Muscle layer of colon (tissue), 2 donors: ENCODE results near the gene SNCAIP.
"Not testable (repeated sequence)": the region's sequence is repeated elsewhere in the genome, so short reads cannot be mapped to it uniquely, and the experiment has no call there.

Source experiments
- H3K27ac ChIP-seq: one replicate; pipeline ENCODE4 v1.7.0; 2013; ENCODE audit warnings: low read depth, mild to moderate bottlenecking, low read length, moderate library complexity
- H3K27me3 ChIP-seq, 2 donors: one replicate each; pipeline ENCODE4 v1.7.0; 2013; ENCODE audit warnings: low read length in 2 of 2, mild to moderate bottlenecking in 2 of 2; ENCODE audit not compliant: insufficient read depth in 2 of 2, control insufficient read depth in 1 of 2
- H3K36me3 ChIP-seq: one replicate; pipeline ENCODE4 v1.7.0; 2013; ENCODE audit warnings: mild to moderate bottlenecking, low read length; ENCODE audit not compliant: insufficient read depth
- H3K4me1 ChIP-seq: one replicate; pipeline ENCODE4 v1.7.0; 2013; ENCODE audit warnings: mild to moderate bottlenecking, low read length; ENCODE audit not compliant: insufficient read depth
- H3K4me3 ChIP-seq, 2 donors: one replicate each; pipeline ENCODE4 v1.7.0; 2013; ENCODE audit warnings: low read length in 2 of 2, low read depth in 1 of 2, mild to moderate bottlenecking in 1 of 2, moderate library complexity in 1 of 2
- H3K9ac ChIP-seq: one replicate; pipeline ENCODE4 v1.7.0; 2013; ENCODE audit warnings: low read length
- H3K9me3 ChIP-seq: one replicate; pipeline ENCODE4 v1.7.0; 2013; ENCODE audit warnings: mild to moderate bottlenecking, low read length
- donor health status: abdominal sarcoma.
- donor health status: Adenocarcinoma of cecum.

SNCAIP gene

GRCh38 chr5:122471752-122472061, 159.7 kb downstream of the SNCAIP start:
- Histone ChIP-seq H3K27me3 (no peaks in the 10 kb centered on the region), H3K4me3 (no peak overlapping the region), H3K9me3 (no peaks in the 10 kb centered on the region), H3K27ac (no peak overlapping the region), H3K4me1 (no peaks in the 10 kb centered on the region), H3K9ac (no peak overlapping the region), H3K36me3 (no peaks in the 10 kb centered on the region)

- Histone ChIP-seq H3K9ac (no peak overlapping the region), H3K9me3 (no peaks in the 10 kb centered on the region), H3K36me3 (no peaks in the 10 kb centered on the region), H3K27ac (no peak overlapping the region), H3K4me3 (no peak overlapping the region), H3K4me1 (no peaks in the 10 kb centered on the region), H3K27me3 (no peaks in the 10 kb centered on the region)
Observed at GRCh38 chr5:122473138-122473843, 161.3 kb downstream of the SNCAIP start.

- peaks cover 3% of the 10 kb centered on the region for H3K4me1 ChIP-seq
- no peaks in the 10 kb centered on the region for H3K27me3 ChIP-seq
- H3K9ac ChIP-seq = no peak overlapping the region
- H3K36me3 ChIP-seq = no peaks in the 10 kb centered on the region
- H3K4me3 ChIP-seq = no peak overlapping the region
- no peaks in the 10 kb centered on the region for H3K9me3 ChIP-seq
- no peak overlapping the region for H3K27ac ChIP-seq
Observed at GRCh38 chr5:122473941-122474340, 161.9 kb downstream of the SNCAIP start.

- Histone ChIP-seq H3K4me3 (no peak overlapping the region), H3K9ac (no peak overlapping the region), H3K27me3 (no peaks in the 10 kb centered on the region), H3K4me1 (peaks cover 12% of the 10 kb centered on the region), H3K27ac (no peak overlapping the region), H3K36me3 (no peaks in the 10 kb centered on the region), H3K9me3 (no peaks in the 10 kb centered on the region)
Observed at GRCh38 chr5:122478741-122479442, 166.9 kb downstream of the SNCAIP start.

GRCh38 chr5:122480146-122480545, 168.1 kb downstream of the SNCAIP start:
- no peaks in the 10 kb centered on the region for H3K9me3 ChIP-seq
- H3K4me1 ChIP-seq = peaks cover 12% of the 10 kb centered on the region
- H3K9ac ChIP-seq = no peak overlapping the region
- no peak overlapping the region for H3K4me3 ChIP-seq
- H3K27ac ChIP-seq = no peak overlapping the region
- H3K36me3 ChIP-seq = no peaks in the 10 kb centered on the region
- no peaks in the 10 kb centered on the region for H3K27me3 ChIP-seq

GRCh38 chr5:122484103-122484502, 172.1 kb downstream of the SNCAIP start:
- Histone ChIP-seq H3K4me3 (no peak overlapping the region), H3K36me3 (no peaks in the 10 kb centered on the region), H3K9me3 (no peaks in the 10 kb centered on the region), H3K9ac (no peak overlapping the region), H3K27me3 (no peaks in the 10 kb centered on the region), H3K27ac (no peak overlapping the region), H3K4me1 (peaks cover 7% of the 10 kb centered on the region)

GRCh38 chr5:122485226-122485625, 173.2 kb downstream of the SNCAIP start:
- no peak overlapping the region for H3K27ac ChIP-seq
- no peaks in the 10 kb centered on the region for H3K9me3 ChIP-seq
- H3K9ac ChIP-seq = no peak overlapping the region

GRCh38 chr5:122486616-122487015, 174.6 kb downstream of the SNCAIP start:
- H3K27ac ChIP-seq, H3K9me3 ChIP-seq, H3K9ac ChIP-seq, H3K4me3 ChIP-seq, H3K27me3 ChIP-seq, H3K36me3 ChIP-seq, H3K4me1 ChIP-seq: not testable (repeated sequence)

More at GRCh38 chr5:122485226-122485625, 173.2 kb downstream of the SNCAIP start:
- no peaks in the 10 kb centered on the region for H3K4me1 ChIP-seq
- no peaks in the 10 kb centered on the region for H3K27me3 ChIP-seq
- no peaks in the 10 kb centered on the region for H3K36me3 ChIP-seq
- H3K4me3 ChIP-seq = no peak overlapping the region

- H3K9ac ChIP-seq = no peak overlapping the region
- H3K27ac ChIP-seq = no peak overlapping the region
- H3K9me3 ChIP-seq = no peaks in the 10 kb centered on the region
- no peaks in the 10 kb centered on the region for H3K4me1 ChIP-seq
- H3K4me3 ChIP-seq = no peak overlapping the region
- H3K27me3 ChIP-seq = no peaks in the 10 kb centered on the region
- no peaks in the 10 kb centered on the region for H3K36me3 ChIP-seq
Observed at GRCh38 chr5:122490718-122491117, 178.7 kb downstream of the SNCAIP start.

GRCh38 chr5:122492675-122493074, 180.6 kb downstream of the SNCAIP start:
- H3K36me3 ChIP-seq = no peaks in the 10 kb centered on the region
- H3K9me3 ChIP-seq = no peaks in the 10 kb centered on the region
- no peak overlapping the region for H3K4me3 ChIP-seq
- H3K27me3 ChIP-seq = no peaks in the 10 kb centered on the region
- no peak overlapping the region for H3K27ac ChIP-seq
- no peaks in the 10 kb centered on the region for H3K4me1 ChIP-seq
- H3K9ac ChIP-seq = no peak overlapping the region

GRCh38 chr5:122493091-122494021, 181.3 kb downstream of the SNCAIP start:
- H3K9ac ChIP-seq = no peak overlapping the region
- no peaks in the 10 kb centered on the region for H3K27me3 ChIP-seq
- H3K9me3 ChIP-seq = no peaks in the 10 kb centered on the region
- no peak overlapping the region for H3K27ac ChIP-seq
- H3K36me3 ChIP-seq = no peaks in the 10 kb centered on the region
- H3K4me3 ChIP-seq = no peak overlapping the region
- no peaks in the 10 kb centered on the region for H3K4me1 ChIP-seq
